Panc1 (cell line): ENCODE data around the gene SIRPB1. TPM values are rescaled to one million over a fixed set of nuclear protein-coding genes. Genes with fewer than 3 reads are reported as not detected.
"Not testable (repeated sequence)": the region's sequence is repeated elsewhere in the genome, so short reads cannot be mapped to it uniquely, and the experiment has no call there.

ENCODE experiments used
- ATAC-seq: fragments of 200-7000 bp; cut with Tn5 transposase; 2 replicates; pipeline ENCODE4 v1.9.1; 2020; ENCODE audit warnings: mild to moderate bottlenecking, moderate library complexity
- BruUV-seq: library from RNA; stranded (reverse); fragments of 400-500 nt; replicated peaks from 2 replicates; lab custom pipeline; 2021; lab: Mats Ljungman, UMichigan
- CTCF ChIA-PET: fragments of 300-600 bp; sonication (Branson Sonifier 250); formaldehyde crosslinking; loops from one replicate; lab custom pipeline; 2022; ENCODE audit warnings: antibody characterized with exemption; lab: Charles Lee
- POLR2A ChIA-PET: fragments of 300-600 bp; sonication (Branson Sonifier 250); formaldehyde crosslinking; loops from one replicate; lab custom pipeline; 2022; ENCODE audit warnings: antibody characterized with exemption; lab: Charles Lee
- DNase-seq: peaks from one replicate; pipeline ENCODE4 v3.0.0-alpha.2; 2010; ENCODE audit warnings: low read depth, low spot score
- H3K27ac ChIP-seq: 2 replicates; pipeline ENCODE4 v1.5.1; 2011; ENCODE audit warnings: mild to moderate bottlenecking, low read length, inconsistent platforms
- H3K27me3 ChIP-seq: fragments of 200-500 bp; sonication (Bioruptor generic); 2 replicates; pipeline ENCODE4 v1.6.0; 2014; ENCODE audit warnings: low read length, inconsistent platforms; ENCODE audit not compliant: control insufficient read depth, insufficient read depth
- H3K36me3 ChIP-seq: fragments of 200-500 bp; sonication (Bioruptor generic); 2 replicates; pipeline ENCODE4 v1.5.1; 2014; ENCODE audit warnings: inconsistent platforms, mild to moderate bottlenecking, low read length, moderate library complexity; ENCODE audit not compliant: control insufficient read depth, insufficient read depth
- H3K4me1 ChIP-seq: 2 replicates; pipeline ENCODE4 v1.5.1; 2011; ENCODE audit warnings: inconsistent platforms, mild to moderate bottlenecking, low read length, moderate library complexity; ENCODE audit not compliant: control insufficient read depth, insufficient read depth
- H3K4me3 ChIP-seq, 2 experiments: 2 replicates each; pipeline ENCODE4 v1.5.1; 2011 to 2012; ENCODE audit warnings: low read depth in 2 of 2, low read length in 2 of 2, mild to moderate bottlenecking in 2 of 2, inconsistent platforms in 1 of 2, moderate library complexity in 1 of 2
- H3K9me3 ChIP-seq: fragments of 200-500 bp; sonication (Bioruptor generic); 2 replicates; pipeline ENCODE4 v1.5.1; 2014; ENCODE audit warnings: low read depth, mild to moderate bottlenecking, inconsistent platforms, low read length, moderate library complexity; ENCODE audit not compliant: control insufficient read depth, insufficient read depth
- CTCF ChIP-seq: fragments of 450-650 bp; IDR thresholded peaks from 2 replicates; pipeline ENCODE4 v1.5.1; 2017; ENCODE audit warnings: mild to moderate bottlenecking
- POLR2AphosphoS5 ChIP-seq: IDR thresholded peaks from 2 replicates; pipeline ENCODE4 v1.6.1; 2012; ENCODE audit warnings: mild to moderate bottlenecking, low read depth, low read length, moderate library complexity
- REST ChIP-seq, 2 experiments: IDR thresholded peaks; 2 replicates each; pipeline ENCODE4 v1.6.1; 2011 to 2012; ENCODE audit warnings: low read depth in 2 of 2, control low read depth in 1 of 2, low read length in 1 of 2, mild to moderate bottlenecking in 1 of 2, moderate library complexity in 1 of 2; ENCODE audit not compliant: insufficient read depth in 1 of 2
- SIN3A ChIP-seq: IDR thresholded peaks from 2 replicates; pipeline ENCODE4 v1.6.1; 2012; ENCODE audit warnings: low read depth, mild to moderate bottlenecking, low read length, moderate library complexity, borderline replicate concordance; ENCODE audit not compliant: insufficient read depth
- TCF7L2 ChIP-seq: IDR thresholded peaks from 2 replicates; pipeline ENCODE4 v1.6.1; 2011; ENCODE audit warnings: mild to moderate bottlenecking, low read depth, low read length, inconsistent platforms
- in situ Hi-C: cut with HindIII; loops from 2 replicates; pipeline ENCODE4 v1.10.0; 2016; ENCODE audit warnings: low sequenced_read_pairs, low pct_unique_long_range_greater_than_20kb
- intact Hi-C: fragments of 100-400 bp; cut with micrococcal nuclease; formaldehyde crosslinking; loops from one replicate; pipeline ENCODE4 v1.10.0; 2022; ENCODE audit not compliant: unreplicated experiment
- total RNA-seq: library from RNA; stranded (reverse); gene quantifications from one replicate; pipeline ENCODE4 v1.2.1, GENCODE V29; 2021; ENCODE audit not compliant: unreplicated experiment

The SIRPB1 gene
- total RNA-seq, 1 experiment from 2014 or later, result 0.72 TPM

- BruUV-seq, result no TSS peak
- POLR2A ChIA-PET, result no interaction called here
- CTCF ChIA-PET, result no interaction called here
- DNase-seq, result no peak
- in situ Hi-C loops (no loop called here), intact Hi-C loops (no loop called here)
- H3K4me1 ChIP-seq, result no peaks in the 10 kb centered on the region
- TF ChIP-seq SIN3A (no peak), POLR2AphosphoS5 (no peak), REST (IDR thresholded peaks at IDR 0.05; ENCODE audit: insufficient read depth in 1 of 2, low read depth in 2 of 2, low read length in 1 of 2) (no peak)
- no peak for ATAC-seq
- peaks cover 3% of the 10 kb centered on the region; the same call in 1 of the 2 replicates for H3K27me3 ChIP-seq
- H3K27ac ChIP-seq, result no peak overlapping the region
- H3K9me3 ChIP-seq, result no peaks in the 10 kb centered on the region
- H3K36me3 ChIP-seq, result no peaks in the 10 kb centered on the region
- no peak overlapping the region for H3K4me3 ChIP-seq
Observed at GRCh38 chr20:1644101-1644962, 24.5 kb upstream of the SIRPB1 start.

- BruUV-seq, H3K27ac ChIP-seq, CTCF ChIA-PET, H3K4me1 ChIP-seq, POLR2A ChIA-PET, in situ Hi-C loops, DNase-seq, ATAC-seq, intact Hi-C loops, H3K9me3 ChIP-seq, H3K4me3 ChIP-seq, H3K36me3 ChIP-seq, H3K27me3 ChIP-seq: not testable (repeated sequence)
Observed at GRCh38 chr20:1638643-1639042, 18.8 kb upstream of the SIRPB1 start.

GRCh38 chr20:1637755-1638154, 17.9 kb upstream of the SIRPB1 start:
- Histone ChIP-seq H3K36me3 (no peaks in the 10 kb centered on the region), H3K4me1 (no peaks in the 10 kb centered on the region), H3K4me3 (no peak overlapping the region), H3K27me3 (no peaks in the 10 kb centered on the region), H3K27ac (no peak overlapping the region), H3K9me3 (no peaks in the 10 kb centered on the region)
- ATAC-seq, result no peak
- no peak for DNase-seq
- intact Hi-C loops (no loop called here), in situ Hi-C loops (no loop called here)
- POLR2A ChIA-PET, result no interaction called here
- CTCF ChIA-PET, result no interaction called here
- TF ChIP-seq SIN3A (no peak), CTCF (no peak), TCF7L2 (no peak), REST (IDR thresholded peaks at IDR 0.05; ENCODE audit: insufficient read depth in 1 of 2, low read depth in 2 of 2, low read length in 1 of 2) (no peak), POLR2AphosphoS5 (no peak)
- no TSS peak for BruUV-seq
